Measurements from ENCODE around the gene VSIR. TPM values are rescaled to one million over a fixed set of nuclear protein-coding genes. Genes with fewer than 3 reads are reported as not detected.

VSIR gene
- total and polyA plus RNA-seq, 11 donors: 32.6 to 181 (median 83.2) TPM

GRCh38 chr10:71741029-71741428 lies 32.3 kb downstream of the VSIR start:
- Histone ChIP-seq H3K27ac (peak overlapping the region in 1 of 12 donors; percentile 69), H3K27me3 (no peaks in the 10 kb centered on the region), H3K9me3 (peaks cover 0 to 8% (median 0%) of the 10 kb centered on the region in 12 donors), H3K4me1 (peaks cover 0 to 99% (median 17%) of the 10 kb centered on the region in 12 donors), H3K4me3 (no peak overlapping the region), H3K36me3 (no peaks in the 10 kb centered on the region)
- intact Hi-C loops (cut with DNase I): no loop called here
- DNase-seq (no peak), ATAC-seq (no peak)
- TF ChIP-seq, protein P1, sequence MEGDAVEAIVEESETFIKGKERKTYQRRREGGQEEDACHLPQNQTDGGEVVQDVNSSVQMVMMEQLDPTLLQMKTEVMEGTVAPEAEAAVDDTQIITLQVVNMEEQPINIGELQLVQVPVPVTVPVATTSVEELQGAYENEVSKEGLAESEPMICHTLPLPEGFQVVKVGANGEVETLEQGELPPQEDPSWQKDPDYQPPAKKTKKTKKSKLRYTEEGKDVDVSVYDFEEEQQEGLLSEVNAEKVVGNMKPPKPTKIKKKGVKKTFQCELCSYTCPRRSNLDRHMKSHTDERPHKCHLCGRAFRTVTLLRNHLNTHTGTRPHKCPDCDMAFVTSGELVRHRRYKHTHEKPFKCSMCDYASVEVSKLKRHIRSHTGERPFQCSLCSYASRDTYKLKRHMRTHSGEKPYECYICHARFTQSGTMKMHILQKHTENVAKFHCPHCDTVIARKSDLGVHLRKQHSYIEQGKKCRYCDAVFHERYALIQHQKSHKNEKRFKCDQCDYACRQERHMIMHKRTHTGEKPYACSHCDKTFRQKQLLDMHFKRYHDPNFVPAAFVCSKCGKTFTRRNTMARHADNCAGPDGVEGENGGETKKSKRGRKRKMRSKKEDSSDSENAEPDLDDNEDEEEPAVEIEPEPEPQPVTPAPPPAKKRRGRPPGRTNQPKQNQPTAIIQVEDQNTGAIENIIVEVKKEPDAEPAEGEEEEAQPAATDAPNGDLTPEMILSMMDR (IDR thresholded peaks at IDR 0.05): no peak
- no peak for TF ChIP-seq POLR2A (IDR thresholded peaks at IDR 0.05)
- 63 to 72% (median 69%) methylated on average over 4 of the region's 4 CpGs for WGBS, 4 donors

DNA sequence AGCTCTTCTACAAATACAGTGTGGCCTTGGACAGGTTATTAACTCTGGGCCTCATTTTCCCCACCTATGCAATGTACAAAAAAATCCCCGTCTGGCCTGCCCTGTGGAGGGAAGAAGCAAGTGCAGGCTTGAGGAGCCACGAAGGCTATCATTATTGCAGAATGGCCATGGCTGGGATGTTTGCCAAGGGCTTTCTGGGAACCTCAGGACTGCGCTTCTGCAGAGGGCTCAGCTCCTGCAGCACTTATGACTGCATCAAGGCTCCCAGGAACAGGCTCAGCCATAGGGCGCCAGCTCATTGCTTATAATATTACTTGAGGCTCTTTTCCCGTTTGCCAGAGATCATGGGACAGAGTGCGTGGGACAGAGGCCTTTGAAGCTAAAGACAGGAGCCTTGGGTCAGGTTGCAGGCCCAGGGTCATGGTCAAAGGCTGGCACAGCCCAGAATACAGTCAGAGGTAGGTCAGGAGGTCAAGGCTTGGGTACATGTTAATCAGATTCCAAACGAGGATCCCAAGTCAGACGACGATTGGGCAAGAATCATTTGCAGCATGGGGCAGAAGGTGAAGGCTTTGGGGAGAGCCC lies 33.2 kb downstream of the VSIR start:
- Histone ChIP-seq H3K4me1 (peaks cover 0 to 99% (median 13%) of the 10 kb centered on the region in 12 donors), H3K27me3 (no peaks in the 10 kb centered on the region), H3K36me3 (no peaks in the 10 kb centered on the region), H3K4me3 (no peak overlapping the region), H3K27ac (peak overlapping the region in 1 of 12 donors; percentile 67), H3K9me3 (peaks cover 0 to 8% (median 0%) of the 10 kb centered on the region in 12 donors)
- 42 to 66% (median 51%) methylated on average over 5 to 9 of the region's 9 CpGs for WGBS, 4 donors
- TF ChIP-seq POLR2A (IDR thresholded peaks at IDR 0.05): no peak
- TF ChIP-seq, protein P1 (IDR thresholded peaks at IDR 0.05): peak in 1 of 12 donors; percentile 8
- intact Hi-C loops (cut with DNase I): no loop called here
- DNase-seq (peak in 2 of 5 donors; percentile 58 to 76), ATAC-seq (peak in 3 of 4 donors; percentile 49 to 58 (median 50))

- ATAC-seq: no peak
- H3K27ac ChIP-seq: peak overlapping the region in 1 of 12 donors; percentile 67
- no peaks in the 10 kb centered on the region for H3K36me3 ChIP-seq
- no peak for DNase-seq
- 86 to 97% (median 95%) methylated on average over 6 to 8 of the region's 8 CpGs for WGBS, 4 donors
- no peaks in the 10 kb centered on the region for H3K27me3 ChIP-seq
- intact Hi-C loops (cut with DNase I): no loop called here
- H3K4me1 ChIP-seq: peaks cover 0 to 99% (median 13%) of the 10 kb centered on the region in 12 donors
- H3K9me3 ChIP-seq: peaks cover 0 to 8% (median 0%) of the 10 kb centered on the region in 12 donors
- no peak overlapping the region for H3K4me3 ChIP-seq
- TF ChIP-seq, protein P1 (IDR thresholded peaks at IDR 0.05): no peak
- TF ChIP-seq POLR2A (IDR thresholded peaks at IDR 0.05): no peak
These were observed 33.9 kb downstream of the VSIR start for GRCh38 chr10:71739358-71739900.

GRCh38 chr10:71737834-71738197 lies 35.5 kb downstream of the VSIR start:
- TF ChIP-seq, protein P1 (IDR thresholded peaks at IDR 0.05): no peak
- TF ChIP-seq POLR2A (IDR thresholded peaks at IDR 0.05): no peak
- Histone ChIP-seq H3K9me3 (peaks cover 0 to 7% (median 0%) of the 10 kb centered on the region in 12 donors), H3K36me3 (no peaks in the 10 kb centered on the region), H3K27ac (peak overlapping the region in 1 of 12 donors; percentile 87), H3K4me3 (no peak overlapping the region), H3K4me1 (peaks cover 0 to 95% (median 13%) of the 10 kb centered on the region in 12 donors), H3K27me3 (no peaks in the 10 kb centered on the region)
- intact Hi-C loops (cut with DNase I): no loop called here
- ATAC-seq: no peak
- WGBS, 4 donors: 76 to 80% (median 79%) methylated on average over 3 of the region's 3 CpGs
- no peak for DNase-seq

Data from heart left ventricle (tissue), 16 donors.